K562 (cell line): Measurements from ENCODE around the gene LMBR1L. TPM values are rescaled to one million over a fixed set of nuclear protein-coding genes. Genes with fewer than 3 reads are reported as not detected.

Experiments used
- CREM ChIP-seq: IDR thresholded peaks from 2 replicates; pipeline ENCODE4 v1.6.1; 2014; ENCODE audit warnings: antibody characterized with exemption, low read depth
- DDX20 ChIP-seq: fragments of 450-650 bp; IDR thresholded peaks from 2 replicates; pipeline ENCODE4 v1.6.1; 2016; ENCODE audit warnings: missing genetic modification characterization, low read depth, mild to moderate bottlenecking, missing compliant biosample characterization, moderate library complexity
- KAT2B ChIP-seq: IDR thresholded peaks from one replicate; pipeline ENCODE4 v1.6.1; 2012; ENCODE audit warnings: low read depth, mild to moderate bottlenecking, control low read depth, inconsistent platforms, low read length, moderate library complexity
- MBD1 ChIP-seq: fragments of 250-450 bp; sonication (Bioruptor Pico); IDR thresholded peaks from 2 replicates; pipeline ENCODE4 v1.8.0; 2022; ENCODE audit warnings: inconsistent platforms
- MTA2 ChIP-seq: fragments of 450-650 bp; IDR thresholded peaks from 2 replicates; pipeline ENCODE4 v1.6.1; 2016; ENCODE audit warnings: low read depth
- RHOXF2B ChIP-seq: fragments of 250-450 bp; sonication (Bioruptor Pico); conservative IDR thresholded peaks from 2 replicates; pipeline ENCODE4 v1.5.1; 2021
- SP1 ChIP-seq: sonication (generic); formaldehyde crosslinking; IDR thresholded peaks from 2 replicates; pipeline ENCODE4 v1.8.1; 2022; ENCODE audit warnings: mild to moderate bottlenecking, missing genetic modification reagents
- THRA ChIP-seq: fragments of 450-650 bp; IDR thresholded peaks from 2 replicates; pipeline ENCODE4 v1.6.1; 2017; ENCODE audit warnings: mild to moderate bottlenecking, moderate library complexity
- ZBTB12 ChIP-seq: fragments of 250-450 bp; sonication (Bioruptor Pico); IDR thresholded peaks from 2 replicates; pipeline ENCODE4 v1.4.0; 2020
- ZKSCAN8 ChIP-seq: fragments of 200-800 bp; sonication (Bioruptor generic); IDR thresholded peaks from 2 replicates; pipeline ENCODE4 v1.6.1; 2016; ENCODE audit warnings: missing genetic modification characterization, missing compliant biosample characterization
- ZNF165 ChIP-seq: fragments of 250-450 bp; sonication (Bioruptor Pico); IDR thresholded peaks from 2 replicates; pipeline ENCODE4 v1.4.0; 2020; ENCODE audit warnings: borderline replicate concordance
- ZNF212 ChIP-seq: fragments of 450-650 bp; formaldehyde crosslinking; IDR thresholded peaks from 2 replicates; pipeline ENCODE4 v1.4.0; 2020; ENCODE audit warnings: mild to moderate bottlenecking
- ZNF324 ChIP-seq: fragments of 250-450 bp; sonication (Bioruptor Pico); IDR thresholded peaks from 2 replicates; pipeline ENCODE4 v1.4.0; 2020; ENCODE audit warnings: mild to moderate bottlenecking
- ZNF407 ChIP-seq: fragments of 450-650 bp; IDR thresholded peaks from 2 replicates; pipeline ENCODE4 v1.6.1; 2016; ENCODE audit warnings: low read depth
- ZNF717 ChIP-seq: fragments of 250-450 bp; sonication (Bioruptor Pico); IDR thresholded peaks from 2 replicates; pipeline ENCODE4 v1.5.0; 2021
- ZNF778 ChIP-seq: fragments of 450-650 bp; formaldehyde crosslinking; IDR thresholded peaks from 2 replicates; pipeline ENCODE4 v1.4.0; 2020; ENCODE audit warnings: mild to moderate bottlenecking, moderate library complexity
- polyA plus RNA-seq, 8 experiments: library from polyadenylated mRNA; depleted of rRNA in 4 of 8; stranded (reverse) in 5 of 8; unstranded in 3 of 8; fragments of >200 nt; fragmentation: Nextera tagmentation in 2 of 8; fragmentation: Illumina TruSeq in 1 of 8; extraction: Ambion mirVana in 2 of 8; extraction: Trizol in 1 of 8; gene quantifications; 2 replicates each; pipeline versions ENCODE4 v1.2.1 to v1.2.3, GENCODE V29; 2011 to 2014; ENCODE audit warnings: inconsistent platforms in 1 of 8, missing spikeins in 1 of 8
- total RNA-seq, 7 experiments: library from RNA; depleted of rRNA in 6 of 7; stranded (reverse); fragments of >200 nt in 6 of 7; fragmentation: Illumina TruSeq in 2 of 7; extraction: Trizol in 2 of 7; gene quantifications; 2 replicates each; pipeline versions ENCODE4 v1.2.1 to v1.2.3, GENCODE V29; 2011 to 2021; ENCODE audit warnings: low replicate concordance in 1 of 7

Gene LMBR1L
- total and polyA plus RNA-seq, 9 of the 15 experiments (the other 6 are each of a cell fraction or from before 2014, with no cell fraction given): 2.5 to 57.0 (median 31.1) TPM

GRCh38 chr12:49131051-49131893 lies 20.6 kb upstream of the LMBR1L start, which contains the start of gene TUBA1B (continued):
- TF ChIP-seq MBD1 (CRISPR knock-in tag): no peak
- no peak for TF ChIP-seq THRA
- no peak for TF ChIP-seq ZKSCAN8 (CRISPR knock-in tag)
- TF ChIP-seq SP1: peak; percentile 73
- TF ChIP-seq ZNF165: no peak
- TF ChIP-seq CREM: peak; percentile 61
- TF ChIP-seq MTA2: 0 out of 2 replicates have a peak, but pooled peaks have one; percentile 9
- TF ChIP-seq ZNF717: peak; percentile 54
- no peak; the same call in 1 of the 2 replicates for TF ChIP-seq RHOXF2B
- no peak for TF ChIP-seq ZBTB12 (CRISPR knock-in tag)
- TF ChIP-seq ZNF778 (CRISPR knock-in tag): no peak
- TF ChIP-seq KAT2B: no peak
- no peak; the same call in 1 of the 2 replicates for TF ChIP-seq ZNF324 (CRISPR knock-in tag)
- TF ChIP-seq DDX20 (tag): no peak
- no peak for TF ChIP-seq ZNF407
- no peak for TF ChIP-seq ZNF212 (CRISPR knock-in tag)
